Lung (tissue), 12 donors: ENCODE data around the gene ZMAT5. TPM values are rescaled to one million over a fixed set of nuclear protein-coding genes. Genes with fewer than 3 reads are reported as not detected.

Experiments used
- ATAC-seq: fragments of 200-7000 bp; cut with Tn5 transposase; one replicate; pipeline ENCODE4 v1.9.1; 2020; ENCODE audit warnings: moderate number of reproducible peaks; ENCODE audit not compliant: insufficient read depth, low FRiP score
- DNase-seq, 3 donors: peaks; one replicate each; pipeline ENCODE4 v3.0.0-alpha.2; 2013 to 2017
- H3K27ac ChIP-seq, 2 donors: one replicate each; pipeline ENCODE4 v1.5.1; 2013; ENCODE audit warnings: mild to moderate bottlenecking in 2 of 2, moderate library complexity in 2 of 2, control low read depth in 1 of 2, inconsistent platforms in 1 of 2, low read depth in 1 of 2, low read length in 1 of 2
- H3K27me3 ChIP-seq, 3 donors: one replicate each; pipeline ENCODE4 v1.5.1; 2013; ENCODE audit warnings: low read length in 2 of 3; ENCODE audit not compliant: control insufficient read depth in 3 of 3, insufficient read depth in 3 of 3
- H3K36me3 ChIP-seq, 4 donors: one replicate each; pipeline ENCODE4 v1.5.1; 2013; ENCODE audit warnings: low read length in 4 of 4, mild to moderate bottlenecking in 1 of 4, moderate library complexity in 1 of 4; ENCODE audit not compliant: control insufficient read depth in 4 of 4, insufficient read depth in 4 of 4
- H3K4me1 ChIP-seq, 5 donors: one replicate each; pipeline ENCODE4 v1.5.1; 2013; ENCODE audit warnings: low read length in 5 of 5, mild to moderate bottlenecking in 2 of 5, moderate library complexity in 1 of 5; ENCODE audit not compliant: control insufficient read depth in 5 of 5, insufficient read depth in 5 of 5
- H3K4me3 ChIP-seq: one replicate; pipeline ENCODE4 v1.5.1; 2013; ENCODE audit warnings: mild to moderate bottlenecking, control low read depth, moderate library complexity
- H3K9ac ChIP-seq, 2 donors: one replicate each; pipeline ENCODE4 v1.5.1; 2013; ENCODE audit warnings: low read length in 2 of 2, control low read depth in 1 of 2; ENCODE audit not compliant: insufficient read depth in 1 of 2
- H3K9me3 ChIP-seq, 4 donors: one replicate each; pipeline ENCODE4 v1.5.1; 2013; ENCODE audit warnings: low read length in 3 of 4, mild to moderate bottlenecking in 1 of 4, moderate library complexity in 1 of 4; ENCODE audit not compliant: control insufficient read depth in 4 of 4, insufficient read depth in 3 of 4
- CTCF ChIP-seq: IDR thresholded peaks from 2 replicates; pipeline ENCODE4 v1.5.1; 2012; ENCODE audit warnings: mild to moderate bottlenecking; ENCODE audit errors: control extremely low read depth, extremely low read depth
- WGBS, 2 donors: extraction: QIAGEN DNeasy Blood & Tissue Kit; methylation state at CpG; one replicate each; pipeline ENCODE4 v1.1.7; 2013; 5-methylcytosine and 5-hydroxymethylcytosine counted together
- polyA plus RNA-seq, 2 donors: library from polyadenylated mRNA; stranded (reverse); fragments of 200-250 nt; gene quantifications; one replicate each; pipeline ENCODE4 v1.2.1, GENCODE V29; 2013
- total RNA-seq, 2 donors: library from RNA; depleted of rRNA in 1 of 2; stranded (reverse); fragments of >200 nt in 1 of 2; gene quantifications; one replicate each; pipeline ENCODE4 v1.2.1, GENCODE V29; 2014 to 2021
- donor health status: control.
- donor health status: control.
- donor health status: Bipolar disorder and iron deficiency.
- donor health status: healthy.
- donor health status: DM: yes; HTN: yes; CAD: no.

The ZMAT5 gene
- total and polyA plus RNA-seq, 4 donors: 11.2 to 32.5 (median 25.4) TPM

- Histone ChIP-seq H3K9me3 (peaks cover 0 to 2% (median 0%) of the 10 kb centered on the region in 4 donors), H3K9ac (no peak overlapping the region), H3K27me3 (no peaks in the 10 kb centered on the region), H3K27ac (no peak overlapping the region), H3K36me3 (peaks cover 0 to under 1% (median 0%) of the 10 kb centered on the region in 4 donors), H3K4me1 (peaks cover 0 to 59% (median 13%) of the 10 kb centered on the region in 5 donors), H3K4me3 (no peak overlapping the region)
- 51 to 53% methylated on average over 13 to 14 of the region's 14 CpGs for WGBS, 2 donors
- no peak for DNase-seq
- no peak for TF ChIP-seq CTCF
- no peak for ATAC-seq
Observed at GRCh38 chr22:29702000-29702930, 64.5 kb downstream of the ZMAT5 start.

DNA sequence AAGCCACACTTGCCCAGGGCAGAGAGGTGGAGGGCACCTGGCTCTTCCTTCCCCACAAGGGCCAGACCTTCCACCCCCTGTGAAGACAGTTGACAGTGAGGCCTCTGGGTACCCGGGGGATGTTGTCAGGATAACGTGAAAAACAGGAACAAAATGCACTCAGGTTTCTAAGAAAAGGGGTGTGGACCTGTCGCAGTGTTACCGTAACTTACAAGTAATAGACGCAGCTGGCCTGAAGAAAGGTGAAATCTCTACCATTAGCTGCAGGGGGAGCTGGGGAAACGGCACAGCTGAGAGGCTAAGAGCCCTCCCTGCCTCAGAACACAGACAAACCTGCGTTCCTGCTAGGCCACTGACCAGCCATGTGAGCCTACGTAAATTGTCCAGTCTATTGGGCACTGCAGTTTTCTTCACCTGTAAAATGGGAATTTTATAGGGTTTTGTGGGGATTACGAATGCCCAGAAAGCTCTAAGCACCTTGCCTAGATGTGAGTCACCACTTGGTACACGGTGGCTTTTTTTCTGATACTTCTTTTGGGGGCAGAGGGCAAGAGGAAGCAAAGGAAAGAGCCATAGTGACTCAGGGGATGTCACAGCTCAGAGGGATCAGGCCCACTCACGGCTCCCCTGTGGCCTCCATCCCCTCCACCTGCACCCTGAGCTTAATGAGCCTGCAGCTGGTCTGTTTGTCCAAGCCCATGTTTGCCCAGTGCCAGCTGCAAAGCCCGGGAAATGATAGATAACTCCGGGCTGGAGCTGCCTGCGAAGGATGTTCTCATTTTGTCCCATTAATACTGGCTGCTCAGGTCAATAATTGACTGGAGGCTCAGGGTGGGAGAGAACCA lies 65.4 kb downstream of the ZMAT5 start:
- H3K4me3 ChIP-seq: no peak overlapping the region
- no peak overlapping the region for H3K9ac ChIP-seq
- peaks cover 0 to 2% (median 0%) of the 10 kb centered on the region in 4 donors for H3K9me3 ChIP-seq
- H3K27me3 ChIP-seq: no peaks in the 10 kb centered on the region
- peaks cover 0 to 59% (median 13%) of the 10 kb centered on the region in 5 donors for H3K4me1 ChIP-seq
- no peak for TF ChIP-seq CTCF
- WGBS, 2 donors: 30 to 33% methylated on average over 14 of the region's 14 CpGs
- no peak for ATAC-seq
- no peak for DNase-seq
- peaks cover 0 to 6% (median 0%) of the 10 kb centered on the region in 4 donors for H3K36me3 ChIP-seq
- no peak overlapping the region for H3K27ac ChIP-seq

- Histone ChIP-seq H3K27me3 (no peaks in the 10 kb centered on the region), H3K36me3 (peaks cover 0 to 7% (median 0%) of the 10 kb centered on the region in 4 donors), H3K4me3 (no peak overlapping the region), H3K9ac (no peak overlapping the region), H3K9me3 (peaks cover 0 to 2% (median 0%) of the 10 kb centered on the region in 4 donors), H3K27ac (no peak overlapping the region), H3K4me1 (peaks cover 0 to 59% (median 13%) of the 10 kb centered on the region in 5 donors)
- DNase-seq: no peak
- TF ChIP-seq CTCF: no peak
- 45 to 49% methylated on average over 9 of the region's 9 CpGs for WGBS, 2 donors
- ATAC-seq: no peak
Observed at GRCh38 chr22:29700900-29701154, 66.0 kb downstream of the ZMAT5 start.
